DND-41 (cell line): ENCODE data around the gene ATG5.
A peak's percentile ranks its signal among the peaks of the same experiment; 100 is the strongest.

Experiments used
- ATAC-seq: fragments of 200-7000 bp; cut with Tn5 transposase; 3 replicates; pipeline ENCODE4 v1.9.1; 2021; ENCODE audit warnings: low read depth; ENCODE audit not compliant: insufficient read depth
- DNase-seq: peaks from one replicate; pipeline ENCODE4 v3.0.0-alpha.2; 2020
- H2AFZ ChIP-seq: 2 replicates; pipeline ENCODE4 v1.6.0; 2012; ENCODE audit warnings: low read depth, low read length
- H3K27ac ChIP-seq: 2 replicates; pipeline ENCODE4 v1.5.1; 2012; ENCODE audit warnings: low read length, inconsistent platforms
- H3K27me3 ChIP-seq: fragments of 200-600 bp; sonication (generic); 2 replicates; pipeline ENCODE4 v1.6.0; 2012; ENCODE audit warnings: low read length, mild to moderate bottlenecking, inconsistent platforms; ENCODE audit not compliant: insufficient read depth, poor library complexity
- H3K36me3 ChIP-seq: 2 replicates; pipeline ENCODE4 v1.5.1; 2012; ENCODE audit warnings: low read length, inconsistent platforms; ENCODE audit not compliant: insufficient read depth
- H3K4me1 ChIP-seq: 2 replicates; pipeline ENCODE4 v1.5.1; 2012; ENCODE audit warnings: mild to moderate bottlenecking, low read length; ENCODE audit not compliant: insufficient read depth
- H3K4me2 ChIP-seq: 2 replicates; pipeline ENCODE4 v1.6.0; 2012; ENCODE audit warnings: mild to moderate bottlenecking, moderate library complexity, low read length, inconsistent platforms; ENCODE audit not compliant: insufficient read depth
- H3K4me3 ChIP-seq, 2 experiments: fragments of 200-600 bp in 1 of 2; shearing (Covaris generic) in 1 of 2; 2 replicates each; pipeline ENCODE4 v1.5.1; 2012 to 2016; ENCODE audit warnings: inconsistent platforms in 2 of 2, low read length in 2 of 2, mild to moderate bottlenecking in 2 of 2, low read depth in 1 of 2, moderate library complexity in 1 of 2
- H3K79me2 ChIP-seq: 2 replicates; pipeline ENCODE4 v1.6.0; 2012; ENCODE audit warnings: low read length, inconsistent platforms; ENCODE audit not compliant: insufficient read depth
- H3K9ac ChIP-seq: 2 replicates; pipeline ENCODE4 v1.6.0; 2012; ENCODE audit warnings: low read depth, mild to moderate bottlenecking, inconsistent platforms, low read length, moderate library complexity
- H3K9me3 ChIP-seq: 2 replicates; pipeline ENCODE4 v1.5.1; 2012; ENCODE audit warnings: low read length, moderate library complexity, mild to moderate bottlenecking, inconsistent platforms; ENCODE audit not compliant: insufficient read depth, severe bottlenecking
- H4K20me1 ChIP-seq: 2 replicates; pipeline ENCODE4 v1.6.0; 2012; ENCODE audit warnings: low read length; ENCODE audit not compliant: insufficient read depth
- CTCF ChIP-seq: IDR thresholded peaks from 2 replicates; pipeline ENCODE4 v1.5.1; 2012; ENCODE audit warnings: borderline replicate concordance, low read length, moderate library complexity, mild to moderate bottlenecking; ENCODE audit not compliant: poor library complexity, severe bottlenecking; ENCODE audit errors: extremely low read depth
- EZH2 ChIP-seq: IDR thresholded peaks from 3 replicates; pipeline ENCODE4 v1.6.1; 2012; ENCODE audit warnings: borderline replicate concordance, low read depth, mild to moderate bottlenecking, moderate library complexity, low read length, inconsistent platforms; ENCODE audit not compliant: severe bottlenecking

The ATG5 gene

GRCh38 chr6:106347219-106347618, 21.7 kb upstream of the ATG5 start:
- H3K4me1 ChIP-seq, result no peaks in the 10 kb centered on the region
- TF ChIP-seq CTCF, result no peak
- no peak for TF ChIP-seq EZH2
- H4K20me1 ChIP-seq, result no peaks in the 10 kb centered on the region
- H3K79me2 ChIP-seq, result no peaks in the 10 kb centered on the region
- H3K36me3 ChIP-seq, result no peaks in the 10 kb centered on the region
- DNase-seq (no peak), ATAC-seq (no peak)
- no peak overlapping the region for H3K4me2 ChIP-seq
- no peak overlapping the region for H3K27ac ChIP-seq
- H3K9me3 ChIP-seq, result no peaks in the 10 kb centered on the region
- H3K27me3 ChIP-seq, result no peaks in the 10 kb centered on the region
- H3K4me3 ChIP-seq, result no peak overlapping the region
- H3K9ac ChIP-seq, result no peak overlapping the region
- no peak overlapping the region for H2AFZ ChIP-seq

- ATAC-seq, result peak; percentile 88
- Histone ChIP-seq H3K79me2 (no peaks in the 10 kb centered on the region), H3K9me3 (no peaks in the 10 kb centered on the region), H3K4me2 (no peak overlapping the region), H3K4me1 (no peaks in the 10 kb centered on the region), H3K27ac (no peak overlapping the region), H2AFZ (no peak overlapping the region), H3K27me3 (peaks cover 3% of the 10 kb centered on the region), H4K20me1 (no peaks in the 10 kb centered on the region), H3K4me3 (no peak overlapping the region), H3K9ac (no peak overlapping the region), H3K36me3 (no peaks in the 10 kb centered on the region)
- DNase-seq, result peak; percentile 52
- TF ChIP-seq CTCF, result peak; percentile 83
- no peak for TF ChIP-seq EZH2
These were observed 13.9 kb upstream of the ATG5 start for GRCh38 chr6:106339334-106340029.

GRCh38 chr6:106334646-106335448, 9.3 kb upstream of the ATG5 start:
- DNase-seq (peak; percentile 51), ATAC-seq (peak; percentile 83)
- Histone ChIP-seq H3K4me3 (no peak overlapping the region), H3K27me3 (peaks cover 3% of the 10 kb centered on the region), H4K20me1 (no peaks in the 10 kb centered on the region), H3K4me1 (no peaks in the 10 kb centered on the region), H2AFZ (no peak overlapping the region), H3K36me3 (no peaks in the 10 kb centered on the region), H3K79me2 (no peaks in the 10 kb centered on the region), H3K9ac (no peak overlapping the region), H3K9me3 (no peaks in the 10 kb centered on the region), H3K4me2 (no peak overlapping the region), H3K27ac (no peak overlapping the region)
- TF ChIP-seq EZH2, result no peak
- peak; percentile 75 for TF ChIP-seq CTCF
